ENCODE data around the gene TGFBI. TPM values are rescaled to one million over a fixed set of nuclear protein-coding genes. Genes with fewer than 3 reads are reported as not detected.

TGFBI gene
- polyA plus RNA-seq, 3 donors = 480 to 653 (median 565) TPM

GRCh38 chr5:136021016-136021405 is 7.8 kb upstream of the TGFBI start:
- intact Hi-C loops (cut with micrococcal nuclease) = loop anchor here in 1 of 2 donors (10.0 kb wide), 1 partner anchor 46 kb away; no protein-coding TSS in a partner anchor
- Mint-ChIP-seq H3K9me3 (peaks cover 0 to 2% (median 0%) of the 10 kb centered on the region in 7 donors), H3K27me3 (ENCODE audit: low read depth in 3 of 3) (peaks cover 1 to 2% (median 1%) of the 10 kb centered on the region in 3 donors), H3K27ac (peak overlapping the region; percentile 57 to 89 (median 87)), H3K4me1 (peaks cover 86% of the 10 kb centered on the region), H3K36me3 (peaks cover 2 to 14% of the 10 kb centered on the region in 2 donors), H3K4me3 (peak overlapping the region in 1 of 2 donors; percentile 30)
- H4K20me1 ChIP-seq (ENCODE audit: insufficient read depth, low read length) = no peaks in the 10 kb centered on the region
- no peaks in the 10 kb centered on the region for H3K79me2 ChIP-seq (ENCODE audit: insufficient read depth, low read length)
- H3K27me3 ChIP-seq (ENCODE audit: control insufficient read depth in 2 of 2, insufficient read depth in 2 of 2, low read length in 2 of 2) = no peaks in the 10 kb centered on the region
- no peak overlapping the region for H3K9ac ChIP-seq (ENCODE audit: insufficient read depth, low read length, poor library complexity, severe bottlenecking)
- H3K4me1 ChIP-seq (ENCODE audit: control insufficient read depth in 1 of 2, insufficient read depth in 2 of 2, low read length in 2 of 2) = peaks cover 70 to 83% of the 10 kb centered on the region in 2 donors
- H3K4me2 ChIP-seq (replicated peaks; ENCODE audit: extremely low read depth, low read length, poor library complexity, severe bottlenecking) = peak overlapping the region; percentile 12
- WGBS (ENCODE audit: insufficient coverage) = no CpG with 5 or more reads among the region's 4 CpGs
- H2AFZ ChIP-seq (ENCODE audit: insufficient read depth, low read depth, low read length, poor library complexity, severe bottlenecking) = no peak overlapping the region
- no peak for TF ChIP-seq CTCF (IDR thresholded peaks at IDR 0.05)
- peak overlapping the region in 1 of 2 donors; percentile 71 for H3K27ac ChIP-seq (ENCODE audit: low read depth in 1 of 2, low read length in 2 of 2)
- H3K9me3 ChIP-seq (replicated peaks in 1 of 2; ENCODE audit: control insufficient read depth in 1 of 2, insufficient read depth in 1 of 2, low read length in 2 of 2) = no peaks in the 10 kb centered on the region
- peak in 2 of 3 donors; percentile 61 to 70 for DNase-seq
- no peaks in the 10 kb centered on the region for H3K36me3 ChIP-seq (replicated peaks in 1 of 2; ENCODE audit: control insufficient read depth in 1 of 2, insufficient read depth in 2 of 2, low read length in 2 of 2)
- peak overlapping the region in 1 of 3 experiments; percentile 31 for H3K4me3 ChIP-seq (replicated peaks in 1 of 3; ENCODE audit: low read depth in 2 of 3, low read length in 3 of 3)

- H3K79me2 ChIP-seq (ENCODE audit: insufficient read depth, low read length) = no peaks in the 10 kb centered on the region
- Mint-ChIP-seq H3K4me3 (no peak overlapping the region), H3K36me3 (peaks cover 5 to 19% of the 10 kb centered on the region in 2 donors), H3K9me3 (peaks cover 0 to 3% (median 0%) of the 10 kb centered on the region in 7 donors), H3K27me3 (ENCODE audit: low read depth in 3 of 3) (peaks cover 5 to 11% (median 9%) of the 10 kb centered on the region in 3 donors), H3K4me1 (peaks cover 79% of the 10 kb centered on the region), H3K27ac (peak overlapping the region in 1 of 7 donors; percentile 70)
- H3K4me2 ChIP-seq (replicated peaks; ENCODE audit: extremely low read depth, low read length, poor library complexity, severe bottlenecking) = no peak overlapping the region
- peak overlapping the region in 1 of 2 donors; percentile 82 for H3K27ac ChIP-seq (ENCODE audit: low read depth in 1 of 2, low read length in 2 of 2)
- H3K4me1 ChIP-seq (ENCODE audit: control insufficient read depth in 1 of 2, insufficient read depth in 2 of 2, low read length in 2 of 2) = peaks cover 50 to 65% of the 10 kb centered on the region in 2 donors
- no peaks in the 10 kb centered on the region for H3K27me3 ChIP-seq (ENCODE audit: control insufficient read depth in 2 of 2, insufficient read depth in 2 of 2, low read length in 2 of 2)
- no peak for DNase-seq
- H4K20me1 ChIP-seq (ENCODE audit: insufficient read depth, low read length) = no peaks in the 10 kb centered on the region
- TF ChIP-seq CTCF (IDR thresholded peaks at IDR 0.05) = no peak
- no peak overlapping the region for H3K4me3 ChIP-seq (replicated peaks in 1 of 3; ENCODE audit: low read depth in 2 of 3, low read length in 3 of 3)
- no peak overlapping the region for H3K9ac ChIP-seq (ENCODE audit: insufficient read depth, low read length, poor library complexity, severe bottlenecking)
- intact Hi-C loops (cut with micrococcal nuclease) = loop anchor here in 1 of 2 donors (10.0 kb wide), 1 partner anchor 48 kb away; no protein-coding TSS in a partner anchor
- H3K9me3 ChIP-seq (replicated peaks in 1 of 2; ENCODE audit: control insufficient read depth in 1 of 2, insufficient read depth in 1 of 2, low read length in 2 of 2) = no peaks in the 10 kb centered on the region
- 95% methylated on average over 7 of the region's 7 CpGs for WGBS (ENCODE audit: insufficient coverage)
- H2AFZ ChIP-seq (ENCODE audit: insufficient read depth, low read depth, low read length, poor library complexity, severe bottlenecking) = no peak overlapping the region
- no peaks in the 10 kb centered on the region for H3K36me3 ChIP-seq (replicated peaks in 1 of 2; ENCODE audit: control insufficient read depth in 1 of 2, insufficient read depth in 2 of 2, low read length in 2 of 2)
Measured at GRCh38 chr5:136022965-136023364, 5.8 kb upstream of the TGFBI start.
